IMR-90 (cell line): Measurements from ENCODE around the gene FAM83G. TPM values are rescaled to one million over a fixed set of nuclear protein-coding genes. Genes with fewer than 3 reads are reported as not detected.
"Not testable (repeated sequence)": the region's sequence is repeated elsewhere in the genome, so short reads cannot be mapped to it uniquely, and the experiment has no call there.

Experiments
- ATAC-seq: fragments of 200-7000 bp; cut with Tn5 transposase; 2 replicates; pipeline ENCODE4 v1.9.1; 2020; ENCODE audit warnings: low read depth, mild to moderate bottlenecking, moderate library complexity
- BruUV-seq: library from RNA; stranded (reverse); fragments of 400-500 nt; replicated peaks from 2 replicates; lab custom pipeline; 2021; lab: Mats Ljungman, UMichigan
- CTCF ChIA-PET: fragments of 300-600 bp; formaldehyde crosslinking; extraction: SDS; loops from one replicate; lab custom pipeline; 2021; ENCODE audit warnings: antibody characterized with exemption; lab: Yijun Ruan, JAX
- POLR2A ChIA-PET: fragments of 300-600 bp; sonication (Branson Sonifier 250); formaldehyde crosslinking; loops from one replicate; lab custom pipeline; 2022; ENCODE audit warnings: antibody characterized with exemption; ENCODE audit not compliant: unreplicated experiment; lab: Charles Lee
- DNase-seq: peaks from one replicate; pipeline ENCODE4 v3.0.0; 2013
- H2AFZ ChIP-seq: replicated peaks from 2 replicates; pipeline ENCODE3; 2013; ENCODE audit warnings: low read length, mild to moderate bottlenecking; ENCODE audit not compliant: poor library complexity
- H2AK5ac ChIP-seq: 2 replicates; pipeline ENCODE4 v1.6.1; 2013; ENCODE audit warnings: low read depth, low read length, inconsistent platforms
- H2AK9ac ChIP-seq: replicated peaks from 2 replicates; pipeline ENCODE3; 2013; ENCODE audit warnings: mild to moderate bottlenecking, low read depth, low read length, moderate library complexity; ENCODE audit not compliant: poor library complexity
- H2BK120ac ChIP-seq: 2 replicates; pipeline ENCODE4 v1.6.1; 2013; ENCODE audit warnings: low read depth, low read length, inconsistent platforms
- H2BK15ac ChIP-seq: 3 replicates; pipeline ENCODE4 v1.6.1; 2013; ENCODE audit warnings: low read depth, low read length, inconsistent platforms
- H2BK20ac ChIP-seq: 2 replicates; pipeline ENCODE4 v1.6.1; 2013; ENCODE audit warnings: low read depth, mild to moderate bottlenecking, inconsistent platforms, low read length, moderate library complexity
- H2BK5ac ChIP-seq: 2 replicates; pipeline ENCODE4 v1.6.1; 2013; ENCODE audit warnings: mild to moderate bottlenecking, low read depth, low read length, inconsistent platforms; ENCODE audit not compliant: poor library complexity, severe bottlenecking
- H3K14ac ChIP-seq: replicated peaks from 2 replicates; pipeline ENCODE4 v1.6.1; 2013; ENCODE audit warnings: low read depth, low read length, inconsistent platforms
- H3K18ac ChIP-seq: 2 replicates; pipeline ENCODE4 v1.6.1; 2013; ENCODE audit warnings: low read depth, low read length, control low read depth
- H3K23ac ChIP-seq: 2 replicates; pipeline ENCODE4 v1.6.1; 2013; ENCODE audit warnings: low read depth, low read length, inconsistent platforms
- H3K27ac ChIP-seq: 2 replicates; pipeline ENCODE4 v1.5.1; 2013; ENCODE audit warnings: mild to moderate bottlenecking, control low read depth, low read length; ENCODE audit not compliant: insufficient read depth
- H3K27me3 ChIP-seq: 2 replicates; pipeline ENCODE4 v1.6.1; 2013; ENCODE audit warnings: low read length; ENCODE audit not compliant: control insufficient read depth, insufficient read depth
- H3K36me3 ChIP-seq: 2 replicates; pipeline ENCODE4 v1.6.1; 2013; ENCODE audit warnings: low read length, mixed read lengths; ENCODE audit not compliant: control insufficient read depth, insufficient read depth
- H3K4ac ChIP-seq: 2 replicates; pipeline ENCODE4 v1.6.1; 2013; ENCODE audit warnings: low read depth, low read length, inconsistent platforms
- H3K4me1 ChIP-seq: 2 replicates; pipeline ENCODE4 v1.6.1; 2013; ENCODE audit warnings: low read length, mixed read lengths; ENCODE audit not compliant: control insufficient read depth, insufficient read depth
- H3K4me2 ChIP-seq: 2 replicates; pipeline ENCODE4 v1.6.1; 2013; ENCODE audit warnings: low read depth, mild to moderate bottlenecking, control low read depth, low read length, moderate library complexity
- H3K4me3 ChIP-seq: 2 replicates; pipeline ENCODE4 v1.5.1; 2013; ENCODE audit warnings: low read depth, mild to moderate bottlenecking, control low read depth, low read length, moderate library complexity; ENCODE audit not compliant: insufficient read depth
- H3K56ac ChIP-seq: 2 replicates; pipeline ENCODE4 v1.6.1; 2013; ENCODE audit warnings: low read length, inconsistent platforms; ENCODE audit not compliant: insufficient read depth; ENCODE audit errors: extremely low read depth
- H3K79me1 ChIP-seq, 2 experiments: 2 replicates each; pipeline ENCODE4 v1.6.1; 2013; ENCODE audit warnings: low read length in 2 of 2, inconsistent platforms in 1 of 2, low read depth in 1 of 2
- H3K9ac ChIP-seq: 2 replicates; pipeline ENCODE4 v1.6.1; 2013; ENCODE audit warnings: low read depth, low read length, control low read depth
- H3K9me1 ChIP-seq: 2 replicates; pipeline ENCODE4 v1.6.1; 2013; ENCODE audit warnings: low read length, inconsistent platforms; ENCODE audit not compliant: insufficient read depth
- H3K9me3 ChIP-seq: 2 replicates; pipeline ENCODE4 v1.6.1; 2013; ENCODE audit warnings: low read length; ENCODE audit not compliant: control insufficient read depth, insufficient read depth
- H4K20me1 ChIP-seq: 2 replicates; pipeline ENCODE4 v1.6.1; 2013; ENCODE audit warnings: low read length, inconsistent platforms; ENCODE audit not compliant: insufficient read depth
- H4K5ac ChIP-seq: 2 replicates; pipeline ENCODE4 v1.6.1; 2013; ENCODE audit warnings: mild to moderate bottlenecking, low read depth, low read length, control low read depth
- H4K8ac ChIP-seq, 2 experiments: 2 replicates each; pipeline ENCODE4 v1.6.1; 2013; ENCODE audit warnings: low read depth in 2 of 2, low read length in 2 of 2, control low read depth in 1 of 2, inconsistent platforms in 1 of 2
- H4K91ac ChIP-seq: 2 replicates; pipeline ENCODE4 v1.6.1; 2013; ENCODE audit warnings: low read depth, low read length, inconsistent platforms; ENCODE audit not compliant: insufficient read depth
- whole genome bisulfite sequencing, 2 experiments: methylation state at CpG; one replicate each; pipeline versions ENCODE4 v1.1.5 to v1.1.7; 2013; ENCODE audit warnings: missing lambda C conversion rate in 2 of 2; ENCODE audit not compliant: insufficient read length in 1 of 2; ENCODE audit errors: extremely low coverage in 2 of 2; 5-methylcytosine and 5-hydroxymethylcytosine counted together
- dilution Hi-C: fragments of 300-500 bp; cut with HindIII; formaldehyde crosslinking; loops from one replicate; pipeline ENCODE4 v1.14.3; 2018; ENCODE audit warnings: low sequenced_read_pairs; ENCODE audit not compliant: unreplicated experiment
- in situ Hi-C: fragments of 300-500 bp; cut with MboI; formaldehyde crosslinking; loops from 3 replicates; pipeline ENCODE4 v1.14.3; 2019; ENCODE audit warnings: low sequenced_read_pairs, inconsistent platforms, mixed read lengths
- intact Hi-C: fragments of 100-400 bp; cut with micrococcal nuclease; formaldehyde crosslinking; loops from 2 replicates; pipeline ENCODE4 v1.10.0; 2022
- polyA plus RNA-seq, 3 experiments: library from polyadenylated mRNA; depleted of rRNA; stranded (reverse); fragments of >200 nt; gene quantifications; 2 replicates each; pipeline ENCODE4 v1.2.3, GENCODE V29; 2012; ENCODE audit warnings: low replicate concordance in 1 of 3
- total RNA-seq: library from RNA; depleted of rRNA; stranded (reverse); fragments of >200 nt; gene quantifications from 2 replicates; pipeline ENCODE4 v1.2.3, GENCODE V29; 2012

The FAM83G gene
- total and polyA plus RNA-seq, 2 of the 4 experiments (the other 2 are of a cell fraction): 9.5 to 12.6 TPM

DNA sequence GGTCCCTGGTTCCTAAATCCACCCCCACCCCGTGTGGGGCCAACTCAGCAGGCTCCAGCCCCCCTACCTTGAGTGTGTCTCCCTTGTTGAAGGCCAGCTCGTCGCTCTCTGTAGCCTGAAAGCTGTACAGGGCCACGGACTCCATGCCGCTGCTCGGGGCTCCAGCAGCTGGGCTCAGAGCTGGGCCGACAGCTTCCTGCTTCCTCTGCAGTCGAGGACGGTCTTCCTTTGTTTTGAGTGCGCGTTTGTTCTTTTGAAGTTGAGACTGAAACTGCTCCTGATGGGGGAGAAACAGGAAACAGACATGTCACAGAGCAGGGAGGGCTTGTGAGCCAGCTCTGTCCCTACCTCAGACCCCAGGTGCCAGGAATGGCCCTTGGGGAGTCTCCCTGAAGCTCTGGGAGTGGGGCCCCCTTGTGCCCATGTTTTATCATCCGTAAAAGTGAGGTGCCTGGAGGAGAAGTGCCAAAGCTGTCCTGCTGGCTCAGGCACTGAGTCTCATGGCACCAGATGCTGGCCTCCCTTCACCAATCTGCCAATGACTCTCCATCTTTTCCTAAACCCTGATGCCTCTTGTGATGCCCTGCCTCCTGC lies 42.3 kb upstream of the FAM83G start, which contains the start of gene GRAP:
GRAP (minus strand) TSS at position 176 of the 594 bp plus-strand sequence; CDS start at position 145, 31 bp downstream.
- CTCF ChIA-PET, H4K8ac ChIP-seq, intact Hi-C loops, H2BK5ac ChIP-seq, H3K56ac ChIP-seq, H3K23ac ChIP-seq, H3K18ac ChIP-seq, H3K9ac ChIP-seq, in situ Hi-C loops, H2BK15ac ChIP-seq, H3K14ac ChIP-seq, H3K9me3 ChIP-seq, H2BK120ac ChIP-seq, H3K4me3 ChIP-seq, H4K5ac ChIP-seq, H3K27ac ChIP-seq, POLR2A ChIA-PET, H3K9me1 ChIP-seq, H2AK5ac ChIP-seq, H4K91ac ChIP-seq, ATAC-seq, dilution Hi-C loops, H2AK9ac ChIP-seq, H3K4me2 ChIP-seq, DNase-seq, H2BK20ac ChIP-seq, H3K4ac ChIP-seq, H3K4me1 ChIP-seq, H2AFZ ChIP-seq, H3K27me3 ChIP-seq, BruUV-seq, H4K20me1 ChIP-seq, H3K79me1 ChIP-seq, H3K36me3 ChIP-seq: not testable (repeated sequence)
- WGBS, 2 experiments: no CpG with 5 or more reads among the region's 12 CpGs

DNA sequence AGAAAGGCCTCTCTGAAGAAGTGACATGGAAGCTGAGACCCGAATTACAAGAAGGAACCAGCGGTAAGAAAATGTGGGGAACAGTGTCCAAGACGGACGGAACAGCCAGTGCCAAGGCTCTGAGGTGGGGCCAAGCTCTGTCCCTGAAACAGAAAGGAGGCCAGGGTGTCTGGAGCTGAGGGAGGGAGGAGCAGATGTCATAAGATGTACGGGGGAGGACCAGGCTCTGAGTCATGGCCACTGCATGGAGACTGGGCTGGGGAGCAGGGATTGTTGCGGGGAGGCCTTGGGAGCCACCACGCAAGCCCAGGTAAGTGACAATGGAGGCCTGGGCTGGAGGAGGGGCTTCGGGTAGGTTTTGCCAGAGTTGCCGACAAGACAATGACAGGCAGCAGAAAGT lies 40.1 kb upstream of the FAM83G start:
- H4K20me1 ChIP-seq, H2AK5ac ChIP-seq, H3K79me1 ChIP-seq, H3K4me3 ChIP-seq, intact Hi-C loops, H2AFZ ChIP-seq, H3K4ac ChIP-seq, H3K27me3 ChIP-seq, H3K4me2 ChIP-seq, H3K27ac ChIP-seq, H4K5ac ChIP-seq, in situ Hi-C loops, H2AK9ac ChIP-seq, H3K9me3 ChIP-seq, H3K9me1 ChIP-seq, H3K56ac ChIP-seq, H3K4me1 ChIP-seq, dilution Hi-C loops, POLR2A ChIA-PET, H3K9ac ChIP-seq, DNase-seq, H3K14ac ChIP-seq, BruUV-seq, H2BK15ac ChIP-seq, H2BK5ac ChIP-seq, H3K23ac ChIP-seq, CTCF ChIA-PET, H2BK20ac ChIP-seq, H4K8ac ChIP-seq, H3K18ac ChIP-seq, H2BK120ac ChIP-seq, H3K36me3 ChIP-seq, H4K91ac ChIP-seq: not testable (repeated sequence)
- no CpG with 5 or more reads among the region's 9 CpGs for WGBS, 2 experiments
- ATAC-seq: peak; percentile 35; the same call in 1 of the 2 replicates
